WI38 (cell line): ENCODE measurements around the gene PROM1.

Experiments
- H3K4me3 ChIP-seq: 2 replicates; pipeline ENCODE4 v1.5.1; 2011; ENCODE audit warnings: low read depth, mild to moderate bottlenecking, control low read depth, low read length
- TF ChIP-seq, protein P1 (sequence below): IDR thresholded peaks from 2 replicates; pipeline ENCODE4 v1.5.1; 2012; ENCODE audit warnings: low read depth, mild to moderate bottlenecking, control low read depth, low read length

Gene PROM1

DNA sequence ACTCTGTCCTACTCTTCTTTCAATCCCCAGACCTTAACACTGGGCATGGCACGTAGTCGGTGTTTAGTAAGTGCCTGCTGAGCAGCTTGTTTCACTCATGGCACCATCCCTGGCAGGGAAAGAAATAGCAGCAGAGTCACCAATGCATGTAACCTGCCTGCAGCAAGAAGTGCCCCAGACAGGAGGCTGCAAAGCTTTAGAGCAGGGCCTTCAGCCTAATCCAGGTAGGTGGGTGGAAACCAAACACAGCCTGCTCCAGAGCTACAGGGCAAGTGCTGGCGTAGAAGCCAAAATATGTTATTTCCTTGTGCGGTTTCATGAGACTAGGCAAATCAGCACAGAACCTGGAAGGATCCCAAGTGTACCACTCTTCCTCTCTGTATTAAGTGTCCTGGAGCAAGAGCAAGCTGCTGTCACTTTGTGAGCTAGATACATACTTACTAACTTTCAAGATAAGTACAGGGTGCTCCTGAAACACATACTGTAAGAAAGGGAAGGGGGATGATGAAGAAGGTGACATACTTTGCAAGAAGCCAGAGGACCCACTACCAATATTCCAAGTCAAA is 5.5 kb downstream of the PROM1 start:
- TF ChIP-seq, protein P1, sequence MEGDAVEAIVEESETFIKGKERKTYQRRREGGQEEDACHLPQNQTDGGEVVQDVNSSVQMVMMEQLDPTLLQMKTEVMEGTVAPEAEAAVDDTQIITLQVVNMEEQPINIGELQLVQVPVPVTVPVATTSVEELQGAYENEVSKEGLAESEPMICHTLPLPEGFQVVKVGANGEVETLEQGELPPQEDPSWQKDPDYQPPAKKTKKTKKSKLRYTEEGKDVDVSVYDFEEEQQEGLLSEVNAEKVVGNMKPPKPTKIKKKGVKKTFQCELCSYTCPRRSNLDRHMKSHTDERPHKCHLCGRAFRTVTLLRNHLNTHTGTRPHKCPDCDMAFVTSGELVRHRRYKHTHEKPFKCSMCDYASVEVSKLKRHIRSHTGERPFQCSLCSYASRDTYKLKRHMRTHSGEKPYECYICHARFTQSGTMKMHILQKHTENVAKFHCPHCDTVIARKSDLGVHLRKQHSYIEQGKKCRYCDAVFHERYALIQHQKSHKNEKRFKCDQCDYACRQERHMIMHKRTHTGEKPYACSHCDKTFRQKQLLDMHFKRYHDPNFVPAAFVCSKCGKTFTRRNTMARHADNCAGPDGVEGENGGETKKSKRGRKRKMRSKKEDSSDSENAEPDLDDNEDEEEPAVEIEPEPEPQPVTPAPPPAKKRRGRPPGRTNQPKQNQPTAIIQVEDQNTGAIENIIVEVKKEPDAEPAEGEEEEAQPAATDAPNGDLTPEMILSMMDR, result no peak
- H3K4me3 ChIP-seq, result no peak overlapping the region

DNA sequence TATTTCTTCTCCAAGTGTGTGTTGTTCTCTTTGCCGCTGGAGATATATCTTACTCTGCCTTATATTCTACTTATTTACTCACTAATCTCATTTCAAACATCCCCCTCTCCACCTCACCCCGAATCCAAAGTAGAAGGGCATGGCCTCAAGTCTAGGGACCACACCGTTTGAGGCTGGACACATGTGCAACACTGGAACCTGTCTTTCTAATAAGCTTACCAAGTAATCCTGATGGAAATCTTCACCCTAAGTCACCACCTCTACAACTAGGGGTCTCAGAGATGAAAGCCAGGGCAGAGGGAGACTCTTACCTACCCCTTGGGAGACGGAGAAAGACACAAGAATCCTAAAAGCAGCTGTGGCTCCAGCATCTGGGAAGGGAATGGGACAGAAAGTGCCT is 6.0 kb downstream of the PROM1 start:
- H3K4me3 ChIP-seq, result no peak overlapping the region
- TF ChIP-seq, protein P1, result no peak

DNA sequence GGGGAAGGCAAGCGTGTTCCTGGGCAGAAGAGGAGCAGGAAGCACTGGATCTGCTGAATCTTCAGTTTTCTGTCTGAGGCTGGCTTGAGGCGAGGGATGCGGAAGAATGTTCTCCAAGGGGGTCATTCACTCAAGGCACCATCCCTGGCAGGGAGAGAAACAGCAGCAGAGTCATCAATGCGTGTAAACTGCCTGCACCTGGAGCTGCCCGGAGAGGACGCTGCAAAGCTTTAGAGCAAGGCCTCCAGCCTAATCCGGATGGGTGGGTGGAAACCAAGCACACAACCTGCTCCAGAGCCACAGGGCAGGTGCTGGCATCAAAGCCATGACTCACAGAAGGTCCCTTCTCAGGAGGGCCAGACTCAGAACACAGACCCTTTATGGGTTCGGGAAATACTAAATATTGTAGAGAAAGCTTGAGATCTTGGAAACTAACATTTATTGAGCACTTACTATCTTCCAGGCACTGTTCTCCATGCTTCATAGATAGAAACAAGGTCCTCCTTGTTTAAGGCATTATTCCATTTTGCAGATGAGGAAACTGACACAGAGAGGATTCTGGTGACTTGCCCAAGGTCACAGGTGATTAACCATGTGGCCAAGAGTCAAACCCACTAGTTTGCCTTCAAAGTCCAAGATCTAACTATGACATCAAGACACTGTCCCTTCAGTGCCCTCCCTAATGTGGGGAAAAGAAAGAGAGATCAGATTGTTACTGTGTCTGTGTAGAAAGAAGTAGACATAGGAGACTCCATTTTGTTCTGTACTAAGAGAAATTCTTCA is 7.7 kb downstream of the PROM1 start:
- no peak overlapping the region for H3K4me3 ChIP-seq
- TF ChIP-seq, protein P1, result no peak

DNA sequence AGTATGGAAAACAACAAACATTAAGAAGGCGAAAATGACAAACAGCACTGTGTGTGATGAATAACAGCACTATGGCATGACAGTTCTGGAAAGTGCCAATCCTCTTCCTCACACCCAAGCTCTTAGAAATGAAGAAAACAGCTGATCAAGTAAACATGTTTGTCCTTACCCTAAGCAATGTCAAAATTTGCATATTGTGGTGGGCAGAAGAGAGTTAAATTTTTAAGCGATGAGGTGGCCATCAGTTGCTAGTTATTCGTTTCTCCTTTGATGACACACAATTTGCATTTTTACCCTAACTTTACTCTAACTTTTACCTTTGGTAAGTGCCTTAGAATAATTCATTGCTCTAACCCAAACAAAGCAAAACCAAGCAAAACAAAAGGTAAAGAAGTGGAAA is 8.8 kb downstream of the PROM1 start:
- H3K4me3 ChIP-seq, result no peak overlapping the region
- TF ChIP-seq, protein P1, result no peak

DNA sequence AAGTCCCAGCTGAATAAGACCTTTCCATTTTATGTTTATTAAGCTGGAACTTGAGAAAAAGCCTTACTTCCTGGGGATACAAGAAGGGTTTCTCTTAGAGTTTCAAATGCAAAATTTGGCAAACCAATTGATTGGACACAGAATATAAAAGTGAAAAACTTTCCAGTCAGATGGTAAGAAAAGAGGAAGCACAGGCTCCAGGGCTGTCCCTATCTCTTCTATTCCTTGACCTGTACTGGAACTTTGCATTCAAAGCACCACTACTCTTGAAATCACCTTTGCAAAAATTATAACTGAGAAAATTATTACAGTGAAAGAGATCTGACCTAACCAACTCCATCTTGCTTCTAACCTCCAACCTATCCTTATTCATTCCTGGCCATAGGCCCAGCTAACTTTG is 11.7 kb downstream of the PROM1 start:
- TF ChIP-seq, protein P1, result no peak
- no peak overlapping the region for H3K4me3 ChIP-seq

DNA sequence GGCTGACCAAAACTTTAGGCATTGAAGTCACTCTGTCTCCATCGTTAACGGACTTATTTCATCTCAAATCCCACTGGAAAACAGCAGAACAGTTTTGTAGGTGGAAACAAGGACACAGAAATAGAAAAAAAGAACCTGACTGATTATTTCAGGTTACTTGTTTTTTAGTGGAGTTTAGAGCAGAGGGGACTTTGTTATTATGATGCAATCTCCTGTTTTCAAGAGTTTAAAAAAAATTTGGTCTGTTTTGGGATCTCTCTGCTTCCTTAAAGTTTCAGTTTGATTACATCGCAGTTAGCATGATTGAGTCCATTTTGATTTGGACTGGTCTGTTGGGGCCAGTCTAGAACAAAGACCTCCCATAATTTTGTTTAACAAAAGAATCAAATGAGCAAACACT is 13.6 kb downstream of the PROM1 start:
- H3K4me3 ChIP-seq, result no peak overlapping the region

DNA sequence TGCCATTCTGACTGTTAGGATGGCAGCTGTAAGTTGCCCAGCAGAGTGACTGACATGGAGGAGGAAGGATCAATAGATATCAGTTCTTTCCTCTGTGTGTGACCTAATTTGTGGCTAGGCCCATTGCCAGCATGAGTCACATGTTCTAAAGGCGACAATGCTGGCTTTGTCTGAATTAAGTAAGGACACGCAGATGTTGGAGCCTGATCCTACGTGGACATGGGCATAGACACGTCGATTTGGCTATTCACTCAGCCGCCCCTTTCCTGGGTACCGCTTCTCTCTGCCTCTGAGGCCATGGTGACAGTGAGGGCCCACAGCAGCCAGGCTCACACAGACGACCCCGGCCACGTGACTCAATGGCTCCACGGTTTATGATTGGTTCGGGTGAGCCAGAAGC is 16.3 kb downstream of the PROM1 start:
- TF ChIP-seq, protein P1, result no peak
- no peak overlapping the region for H3K4me3 ChIP-seq

More for the DNA sequence above, 13.6 kb downstream of the PROM1 start:
- TF ChIP-seq, protein P1, result no peak
